GM10248 (cell line): Measurements from ENCODE around the gene SSTR4.

Source experiments
- CTCF ChIA-PET: fragments of 300-600 bp; sonication (Branson Sonifier 250); formaldehyde crosslinking; extraction: SDS; loops from one replicate; lab custom pipeline; 2021; ENCODE audit warnings: antibody characterized with exemption; lab: Yijun Ruan, JAX
- POLR2A ChIA-PET: fragments of 350-650 bp; sonication (Branson Sonifier 250); formaldehyde crosslinking; extraction: SDS; loops from one replicate; lab custom pipeline; 2020; ENCODE audit warnings: antibody characterized with exemption; lab: Yijun Ruan, JAX
- DNase-seq: peaks from one replicate; pipeline ENCODE4 v3.0.0; 2012; ENCODE audit errors: extremely low spot score
- CTCF ChIP-seq: IDR thresholded peaks from 2 replicates; pipeline ENCODE4 v1.5.1; 2012; ENCODE audit warnings: mild to moderate bottlenecking, low read depth; ENCODE audit errors: extremely low read depth, missing control alignments, control extremely low read depth

The SSTR4 gene

DNA sequence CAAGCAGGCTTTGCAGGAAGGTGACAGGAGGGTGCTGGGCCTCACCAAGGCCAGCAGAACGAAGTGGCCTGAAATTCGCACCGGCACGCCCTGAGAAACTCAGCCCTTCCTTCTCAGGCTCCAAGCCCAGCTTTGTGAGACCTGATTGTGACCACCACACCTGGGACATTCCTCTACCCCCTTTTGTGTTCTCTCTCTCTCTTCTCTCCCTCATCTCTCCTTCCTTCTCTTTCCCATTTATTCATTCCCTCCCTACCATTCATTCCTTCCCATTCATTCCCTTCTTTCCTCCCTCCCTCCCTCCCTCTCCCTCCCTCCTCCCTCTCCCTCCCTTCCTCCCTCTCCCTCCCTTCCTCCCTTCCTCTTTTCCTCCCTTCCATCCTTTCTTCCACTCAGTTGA is 42.2 kb downstream of the SSTR4 start:
- no peak for DNase-seq
- CTCF ChIA-PET = interaction anchor here (0.9 to 2.5 kb wide), 2 partner anchors 13 to 20 kb away, joined by 3 to 9 read pairs; no protein-coding TSS in a partner anchor
- TF ChIP-seq CTCF = no peak
- POLR2A ChIA-PET = no interaction called here

GRCh38 chr20:23078351-23079015 is 43.4 kb downstream of the SSTR4 start:
- DNase-seq = no peak
- CTCF ChIA-PET = interaction anchor here (2.5 kb wide), 1 partner anchor 14 kb away, joined by 9 read pairs; no protein-coding TSS in a partner anchor
- no peak for TF ChIP-seq CTCF
- POLR2A ChIA-PET = no interaction called here

DNA sequence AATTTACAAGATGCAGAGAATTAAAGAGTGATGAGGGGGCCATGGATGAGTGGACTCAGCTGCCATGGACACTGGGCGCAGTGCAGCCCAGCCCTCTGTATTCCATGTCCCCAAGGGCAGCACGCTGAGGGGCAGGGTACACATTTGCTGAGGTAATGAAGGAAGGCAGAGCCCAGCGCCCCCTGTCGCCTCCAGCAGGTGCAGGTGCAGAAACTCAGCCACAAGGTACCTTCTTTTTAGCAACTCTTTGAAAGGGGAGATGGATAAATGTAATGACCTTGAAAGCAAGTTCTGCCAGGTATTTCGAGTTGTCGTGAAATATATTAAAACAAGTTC is 43.9 kb downstream of the SSTR4 start:
- CTCF ChIA-PET = interaction anchor here (1.0 to 2.5 kb wide), 4 partner anchors 15 to 28 kb away, joined by 3 to 9 read pairs (median 4); no protein-coding TSS in a partner anchor
- DNase-seq = no peak
- TF ChIP-seq CTCF = no peak
- POLR2A ChIA-PET = no interaction called here

DNA sequence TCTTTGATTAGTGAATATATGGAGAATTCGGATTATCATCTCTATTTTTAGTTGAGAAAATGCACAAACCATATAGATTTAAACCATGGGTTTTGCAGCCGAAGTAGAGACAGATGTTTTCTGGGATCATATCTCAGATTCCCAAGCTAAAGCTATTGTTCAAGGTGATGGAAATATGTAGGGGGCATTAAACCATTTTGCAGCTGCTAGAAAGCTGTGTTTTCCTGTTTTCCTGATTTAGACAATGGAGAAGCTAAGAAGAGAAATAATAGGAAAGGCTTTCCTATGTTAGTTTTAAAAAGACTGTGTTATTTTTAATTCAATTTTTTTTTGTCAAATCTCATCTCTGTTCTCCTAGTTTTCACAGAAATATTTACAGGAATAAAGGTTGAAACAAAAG is 44.8 kb downstream of the SSTR4 start:
- TF ChIP-seq CTCF = no peak
- ChIA-PET CTCF (interaction anchor here (1.0 to 1.4 kb wide), 3 partner anchors 16 to 29 kb away, joined by 3 to 5 read pairs (median 3); no protein-coding TSS in a partner anchor), POLR2A (no interaction called here)
- no peak for DNase-seq

- TF ChIP-seq CTCF = no peak
- no peak for DNase-seq
- CTCF ChIA-PET = interaction anchor here (1.4 kb wide), 1 partner anchor 15 kb away, joined by 5 read pairs; no protein-coding TSS in a partner anchor
- POLR2A ChIA-PET = no interaction called here
These were observed 45.4 kb downstream of the SSTR4 start for GRCh38 chr20:23080521-23080920.

DNA sequence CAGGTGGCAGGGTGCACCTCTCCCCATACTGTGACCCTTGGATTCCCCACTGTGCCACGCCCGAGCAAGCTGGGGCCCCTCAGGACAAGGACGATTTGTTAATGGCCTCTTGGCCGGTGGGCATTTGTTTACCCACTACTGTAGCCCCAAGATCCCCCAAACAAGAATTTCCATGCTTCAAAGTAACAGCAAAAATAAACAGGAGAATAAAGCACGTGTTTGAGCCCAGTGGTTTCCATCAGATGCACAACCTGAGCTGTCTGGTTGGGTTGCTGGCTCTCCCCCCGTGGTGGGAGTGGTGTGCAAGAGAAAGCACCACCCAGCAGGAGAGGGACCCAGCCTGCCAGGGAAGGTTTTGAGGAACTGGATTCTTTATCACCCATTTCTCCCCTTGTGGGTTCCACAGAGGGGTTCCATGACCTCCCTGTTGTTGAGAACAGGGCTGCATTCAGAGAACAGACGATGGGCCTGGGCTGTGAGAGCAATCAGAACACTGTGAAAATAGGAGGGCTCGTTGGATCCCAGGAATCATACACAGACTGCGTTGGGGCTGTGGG is 46.2 kb downstream of the SSTR4 start:
- CTCF ChIA-PET = no interaction called here
- POLR2A ChIA-PET = no interaction called here
- no peak for TF ChIP-seq CTCF
- no peak for DNase-seq
